IMR-90 (cell line): ENCODE measurements around the gene PJA2. TPM values are rescaled to one million over a fixed set of nuclear protein-coding genes. Genes with fewer than 3 reads are reported as not detected.

Experiments used
- ATAC-seq: fragments of 200-7000 bp; cut with Tn5 transposase; 2 replicates; pipeline ENCODE4 v1.9.1; 2020; ENCODE audit warnings: low read depth, mild to moderate bottlenecking, moderate library complexity
- BruUV-seq: library from RNA; stranded (reverse); fragments of 400-500 nt; replicated peaks from 2 replicates; lab custom pipeline; 2021; lab: Mats Ljungman, UMichigan
- CTCF ChIA-PET: fragments of 300-600 bp; formaldehyde crosslinking; extraction: SDS; loops from one replicate; lab custom pipeline; 2021; ENCODE audit warnings: antibody characterized with exemption; lab: Yijun Ruan, JAX
- POLR2A ChIA-PET: fragments of 300-600 bp; sonication (Branson Sonifier 250); formaldehyde crosslinking; loops from one replicate; lab custom pipeline; 2022; ENCODE audit warnings: antibody characterized with exemption; ENCODE audit not compliant: unreplicated experiment; lab: Charles Lee
- DNase-seq: peaks from one replicate; pipeline ENCODE4 v3.0.0; 2013
- H2AFZ ChIP-seq: replicated peaks from 2 replicates; pipeline ENCODE3; 2013; ENCODE audit warnings: low read length, mild to moderate bottlenecking; ENCODE audit not compliant: poor library complexity
- H2AK5ac ChIP-seq: 2 replicates; pipeline ENCODE4 v1.6.1; 2013; ENCODE audit warnings: low read depth, low read length, inconsistent platforms
- H2AK9ac ChIP-seq: replicated peaks from 2 replicates; pipeline ENCODE3; 2013; ENCODE audit warnings: mild to moderate bottlenecking, low read depth, low read length, moderate library complexity; ENCODE audit not compliant: poor library complexity
- H2BK120ac ChIP-seq: 2 replicates; pipeline ENCODE4 v1.6.1; 2013; ENCODE audit warnings: low read depth, low read length, inconsistent platforms
- H2BK15ac ChIP-seq: 3 replicates; pipeline ENCODE4 v1.6.1; 2013; ENCODE audit warnings: low read depth, low read length, inconsistent platforms
- H2BK20ac ChIP-seq: 2 replicates; pipeline ENCODE4 v1.6.1; 2013; ENCODE audit warnings: low read depth, mild to moderate bottlenecking, inconsistent platforms, low read length, moderate library complexity
- H2BK5ac ChIP-seq: 2 replicates; pipeline ENCODE4 v1.6.1; 2013; ENCODE audit warnings: mild to moderate bottlenecking, low read depth, low read length, inconsistent platforms; ENCODE audit not compliant: poor library complexity, severe bottlenecking
- H3K14ac ChIP-seq: replicated peaks from 2 replicates; pipeline ENCODE4 v1.6.1; 2013; ENCODE audit warnings: low read depth, low read length, inconsistent platforms
- H3K18ac ChIP-seq: 2 replicates; pipeline ENCODE4 v1.6.1; 2013; ENCODE audit warnings: low read depth, low read length, control low read depth
- H3K23ac ChIP-seq: 2 replicates; pipeline ENCODE4 v1.6.1; 2013; ENCODE audit warnings: low read depth, low read length, inconsistent platforms
- H3K27ac ChIP-seq: 2 replicates; pipeline ENCODE4 v1.5.1; 2013; ENCODE audit warnings: mild to moderate bottlenecking, control low read depth, low read length; ENCODE audit not compliant: insufficient read depth
- H3K27me3 ChIP-seq: 2 replicates; pipeline ENCODE4 v1.6.1; 2013; ENCODE audit warnings: low read length; ENCODE audit not compliant: control insufficient read depth, insufficient read depth
- H3K36me3 ChIP-seq: 2 replicates; pipeline ENCODE4 v1.6.1; 2013; ENCODE audit warnings: low read length, mixed read lengths; ENCODE audit not compliant: control insufficient read depth, insufficient read depth
- H3K4ac ChIP-seq: 2 replicates; pipeline ENCODE4 v1.6.1; 2013; ENCODE audit warnings: low read depth, low read length, inconsistent platforms
- H3K4me1 ChIP-seq: 2 replicates; pipeline ENCODE4 v1.6.1; 2013; ENCODE audit warnings: low read length, mixed read lengths; ENCODE audit not compliant: control insufficient read depth, insufficient read depth
- H3K4me2 ChIP-seq: 2 replicates; pipeline ENCODE4 v1.6.1; 2013; ENCODE audit warnings: low read depth, mild to moderate bottlenecking, control low read depth, low read length, moderate library complexity
- H3K4me3 ChIP-seq: 2 replicates; pipeline ENCODE4 v1.5.1; 2013; ENCODE audit warnings: low read depth, mild to moderate bottlenecking, control low read depth, low read length, moderate library complexity; ENCODE audit not compliant: insufficient read depth
- H3K56ac ChIP-seq: 2 replicates; pipeline ENCODE4 v1.6.1; 2013; ENCODE audit warnings: low read length, inconsistent platforms; ENCODE audit not compliant: insufficient read depth; ENCODE audit errors: extremely low read depth
- H3K79me1 ChIP-seq, 2 experiments: 2 replicates each; pipeline ENCODE4 v1.6.1; 2013; ENCODE audit warnings: low read length in 2 of 2, inconsistent platforms in 1 of 2, low read depth in 1 of 2
- H3K9ac ChIP-seq: 2 replicates; pipeline ENCODE4 v1.6.1; 2013; ENCODE audit warnings: low read depth, low read length, control low read depth
- H3K9me1 ChIP-seq: 2 replicates; pipeline ENCODE4 v1.6.1; 2013; ENCODE audit warnings: low read length, inconsistent platforms; ENCODE audit not compliant: insufficient read depth
- H3K9me3 ChIP-seq: 2 replicates; pipeline ENCODE4 v1.6.1; 2013; ENCODE audit warnings: low read length; ENCODE audit not compliant: control insufficient read depth, insufficient read depth
- H4K20me1 ChIP-seq: 2 replicates; pipeline ENCODE4 v1.6.1; 2013; ENCODE audit warnings: low read length, inconsistent platforms; ENCODE audit not compliant: insufficient read depth
- H4K5ac ChIP-seq: 2 replicates; pipeline ENCODE4 v1.6.1; 2013; ENCODE audit warnings: mild to moderate bottlenecking, low read depth, low read length, control low read depth
- H4K8ac ChIP-seq, 2 experiments: 2 replicates each; pipeline ENCODE4 v1.6.1; 2013; ENCODE audit warnings: low read depth in 2 of 2, low read length in 2 of 2, control low read depth in 1 of 2, inconsistent platforms in 1 of 2
- H4K91ac ChIP-seq: 2 replicates; pipeline ENCODE4 v1.6.1; 2013; ENCODE audit warnings: low read depth, low read length, inconsistent platforms; ENCODE audit not compliant: insufficient read depth
- BHLHE40 ChIP-seq: fragments of 150-350 bp; IDR thresholded peaks from 2 replicates; pipeline ENCODE4 v1.6.1; 2016; ENCODE audit warnings: mild to moderate bottlenecking, low read depth, low read length
- CEBPB ChIP-seq: IDR thresholded peaks from 2 replicates; pipeline ENCODE4 v1.6.1; 2012; ENCODE audit warnings: low read depth, low read length, improper control_type of control experiment
- CHD1 ChIP-seq: IDR thresholded peaks from 2 replicates; pipeline ENCODE4 v1.6.1; 2012; ENCODE audit warnings: low read depth, low read length, improper control_type of control experiment
- CTCF ChIP-seq: conservative IDR thresholded peaks from 2 replicates; pipeline ENCODE4 v1.5.1; 2012; ENCODE audit warnings: mild to moderate bottlenecking, low read depth, low read length, improper control_type of control experiment
- ELK1 ChIP-seq: fragments of 150-350 bp; IDR thresholded peaks from 2 replicates; pipeline ENCODE4 v1.6.1; 2016; ENCODE audit warnings: low read depth, mild to moderate bottlenecking, low read length, moderate library complexity, borderline replicate concordance
- FOS ChIP-seq: fragments of 150-350 bp; IDR thresholded peaks from 2 replicates; pipeline ENCODE4 v1.6.1; 2016; ENCODE audit warnings: low read depth, low read length
- MAFK ChIP-seq: IDR thresholded peaks from 2 replicates; pipeline ENCODE4 v1.6.1; 2012; ENCODE audit warnings: low read depth, low read length, improper control_type of control experiment
- MAZ ChIP-seq: IDR thresholded peaks from 2 replicates; pipeline ENCODE4 v1.6.1; 2012; ENCODE audit warnings: low read depth, mild to moderate bottlenecking, low read length, improper control_type of control experiment, moderate library complexity, borderline replicate concordance
- MXI1 ChIP-seq: IDR thresholded peaks from 2 replicates; pipeline ENCODE4 v1.6.1; 2012; ENCODE audit warnings: low read depth, mild to moderate bottlenecking, low read length, moderate library complexity, borderline replicate concordance
- NFE2L2 ChIP-seq: fragments of 150-350 bp; IDR thresholded peaks from 2 replicates; pipeline ENCODE4 v1.6.1; 2016; ENCODE audit warnings: low read depth, mild to moderate bottlenecking, low read length
- POLR2A ChIP-seq: IDR thresholded peaks from 2 replicates; pipeline ENCODE4 v1.6.1; 2012; ENCODE audit warnings: mild to moderate bottlenecking, low read depth, low read length
- RCOR1 ChIP-seq: IDR thresholded peaks from 2 replicates; pipeline ENCODE4 v1.6.1; 2012; ENCODE audit warnings: mild to moderate bottlenecking, low read length, improper control_type of control experiment; ENCODE audit not compliant: insufficient replicate concordance
- RFX5 ChIP-seq: IDR thresholded peaks from 2 replicates; pipeline ENCODE4 v1.8.0; 2012; ENCODE audit warnings: low read depth, mild to moderate bottlenecking, low read length, moderate library complexity
- SMC3 ChIP-seq: fragments of 150-350 bp; IDR thresholded peaks from 2 replicates; pipeline ENCODE4 v1.6.1; 2016; ENCODE audit warnings: low read depth, mild to moderate bottlenecking, antibody characterized with exemption, low read length, moderate library complexity
- USF2 ChIP-seq: fragments of 150-350 bp; IDR thresholded peaks from 2 replicates; pipeline ENCODE4 v1.6.1; 2017; ENCODE audit warnings: mild to moderate bottlenecking, antibody characterized with exemption, low read length, low read depth
- WGBS, 2 experiments: methylation state at CpG; one replicate each; pipeline versions ENCODE4 v1.1.5 to v1.1.7; 2013; ENCODE audit warnings: missing lambda C conversion rate in 2 of 2; ENCODE audit not compliant: insufficient read length in 1 of 2; ENCODE audit errors: extremely low coverage in 2 of 2; 5-methylcytosine and 5-hydroxymethylcytosine counted together
- dilution Hi-C: fragments of 300-500 bp; cut with HindIII; formaldehyde crosslinking; loops from one replicate; pipeline ENCODE4 v1.14.3; 2018; ENCODE audit warnings: low sequenced_read_pairs; ENCODE audit not compliant: unreplicated experiment
- in situ Hi-C: fragments of 300-500 bp; cut with MboI; formaldehyde crosslinking; loops from 3 replicates; pipeline ENCODE4 v1.14.3; 2019; ENCODE audit warnings: low sequenced_read_pairs, inconsistent platforms, mixed read lengths
- intact Hi-C: fragments of 100-400 bp; cut with micrococcal nuclease; formaldehyde crosslinking; loops from 2 replicates; pipeline ENCODE4 v1.10.0; 2022
- polyA plus RNA-seq, 3 experiments: library from polyadenylated mRNA; depleted of rRNA; stranded (reverse); fragments of >200 nt; gene quantifications; 2 replicates each; pipeline ENCODE4 v1.2.3, GENCODE V29; 2012; ENCODE audit warnings: low replicate concordance in 1 of 3
- total RNA-seq: library from RNA; depleted of rRNA; stranded (reverse); fragments of >200 nt; gene quantifications from 2 replicates; pipeline ENCODE4 v1.2.3, GENCODE V29; 2012

PJA2 gene
- total and polyA plus RNA-seq, 2 of the 4 experiments (the other 2 are of a cell fraction): 42.3 to 70.6 TPM

- Histone ChIP-seq H4K91ac (no peak overlapping the region), H3K9ac (no peak overlapping the region), H3K56ac (no peak overlapping the region), H2AFZ (peak overlapping the region; percentile 52), H3K27me3 (no peaks in the 10 kb centered on the region), H3K23ac (peak overlapping the region; percentile 14; the same call in 1 of the 2 replicates), H3K14ac (no peak overlapping the region), H3K79me1 (no peaks in the 10 kb centered on the region), H3K4ac (no peak overlapping the region), H2BK15ac (no peak overlapping the region), H2AK5ac (no peak overlapping the region), H3K36me3 (no peaks in the 10 kb centered on the region), H3K9me1 (no peaks in the 10 kb centered on the region), H3K27ac (peak overlapping the region; percentile 40; the same call in 1 of the 2 replicates), H3K4me2 (no peak overlapping the region; the same call in 1 of the 2 replicates), H3K4me3 (no peak overlapping the region), H2AK9ac (no peak overlapping the region), H2BK120ac (peak overlapping the region; percentile 7; the same call in 1 of the 2 replicates), H4K5ac (no peak overlapping the region), H2BK20ac (no peak overlapping the region), H3K18ac (no peak overlapping the region), H3K4me1 (peaks cover 3% of the 10 kb centered on the region; the same call in 1 of the 2 replicates), H4K8ac (no peak overlapping the region), H2BK5ac (peak overlapping the region; percentile 61), H3K9me3 (no peaks in the 10 kb centered on the region), H4K20me1 (no peaks in the 10 kb centered on the region)
- intact Hi-C loops: loop anchor here (2.0 kb wide), 1 partner anchor 45 kb away; no protein-coding TSS in a partner anchor
- dilution Hi-C loops: no loop called here
- WGBS, 2 experiments: no CpG with 5 or more reads among the region's 3 CpGs
- in situ Hi-C loops: no loop called here
- ATAC-seq: peak; percentile 93
- peak; percentile 98 for DNase-seq
- no TSS peak for BruUV-seq
- ChIA-PET CTCF (interaction anchor here (0.6 to 1.0 kb wide), 2 partner anchors 13 to 252 kb away, joined by 3 to 5 read pairs; no protein-coding TSS in a partner anchor), POLR2A (no interaction called here)
- TF ChIP-seq MAFK (peak; percentile 86), RCOR1 (no peak), USF2 (no peak), CTCF (no peak), MAZ (no peak), ELK1 (no peak), SMC3 (no peak), NFE2L2 (peak; percentile 36), RFX5 (no peak), MXI1 (no peak), POLR2A (no peak), BHLHE40 (0 out of 2 replicates have a peak, but pooled peaks have one; percentile 36), CHD1 (no peak), FOS (peak; percentile 85), CEBPB (peak; percentile 50; the same call in 1 of the 2 replicates)
These were observed 45.9 kb upstream of the PJA2 start for GRCh38 chr5:109455598-109456096.
